Measurements from ENCODE around the gene PRPF19.

DNA sequence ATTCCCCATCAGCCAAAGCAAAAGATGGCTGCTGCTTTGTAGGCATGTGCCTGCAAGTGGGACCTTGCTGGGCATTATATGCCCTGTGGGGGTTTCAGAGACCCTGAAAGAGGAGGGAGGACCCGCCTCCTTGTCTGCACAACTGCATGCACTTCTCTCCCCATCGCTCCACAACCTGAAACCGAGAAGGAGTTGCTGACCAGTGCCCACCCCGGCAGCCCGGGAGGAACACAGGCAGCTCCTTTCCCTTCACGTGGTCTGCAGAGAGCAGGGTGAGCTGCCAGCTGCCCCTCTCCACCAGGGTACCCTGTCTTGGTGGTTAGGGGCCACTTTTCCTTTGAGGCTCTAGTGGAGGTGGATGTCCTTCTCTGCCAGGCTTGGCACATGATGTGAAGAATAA lies 16.5 kb upstream of the PRPF19 start:
- TF ChIP-seq, protein P1, sequence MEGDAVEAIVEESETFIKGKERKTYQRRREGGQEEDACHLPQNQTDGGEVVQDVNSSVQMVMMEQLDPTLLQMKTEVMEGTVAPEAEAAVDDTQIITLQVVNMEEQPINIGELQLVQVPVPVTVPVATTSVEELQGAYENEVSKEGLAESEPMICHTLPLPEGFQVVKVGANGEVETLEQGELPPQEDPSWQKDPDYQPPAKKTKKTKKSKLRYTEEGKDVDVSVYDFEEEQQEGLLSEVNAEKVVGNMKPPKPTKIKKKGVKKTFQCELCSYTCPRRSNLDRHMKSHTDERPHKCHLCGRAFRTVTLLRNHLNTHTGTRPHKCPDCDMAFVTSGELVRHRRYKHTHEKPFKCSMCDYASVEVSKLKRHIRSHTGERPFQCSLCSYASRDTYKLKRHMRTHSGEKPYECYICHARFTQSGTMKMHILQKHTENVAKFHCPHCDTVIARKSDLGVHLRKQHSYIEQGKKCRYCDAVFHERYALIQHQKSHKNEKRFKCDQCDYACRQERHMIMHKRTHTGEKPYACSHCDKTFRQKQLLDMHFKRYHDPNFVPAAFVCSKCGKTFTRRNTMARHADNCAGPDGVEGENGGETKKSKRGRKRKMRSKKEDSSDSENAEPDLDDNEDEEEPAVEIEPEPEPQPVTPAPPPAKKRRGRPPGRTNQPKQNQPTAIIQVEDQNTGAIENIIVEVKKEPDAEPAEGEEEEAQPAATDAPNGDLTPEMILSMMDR (IDR thresholded peaks at IDR 0.05; ENCODE audit: poor library complexity, severe bottlenecking), result no peak
- no peak for TF ChIP-seq POLR2AphosphoS5 (IDR thresholded peaks at IDR 0.05)
- no peak for TF ChIP-seq SMC3 (conservative IDR thresholded peaks at IDR 0.05; ENCODE audit: poor library complexity)
- TF ChIP-seq RAD21 (conservative IDR thresholded peaks at IDR 0.05), result no peak
- TF ChIP-seq, protein P2, sequence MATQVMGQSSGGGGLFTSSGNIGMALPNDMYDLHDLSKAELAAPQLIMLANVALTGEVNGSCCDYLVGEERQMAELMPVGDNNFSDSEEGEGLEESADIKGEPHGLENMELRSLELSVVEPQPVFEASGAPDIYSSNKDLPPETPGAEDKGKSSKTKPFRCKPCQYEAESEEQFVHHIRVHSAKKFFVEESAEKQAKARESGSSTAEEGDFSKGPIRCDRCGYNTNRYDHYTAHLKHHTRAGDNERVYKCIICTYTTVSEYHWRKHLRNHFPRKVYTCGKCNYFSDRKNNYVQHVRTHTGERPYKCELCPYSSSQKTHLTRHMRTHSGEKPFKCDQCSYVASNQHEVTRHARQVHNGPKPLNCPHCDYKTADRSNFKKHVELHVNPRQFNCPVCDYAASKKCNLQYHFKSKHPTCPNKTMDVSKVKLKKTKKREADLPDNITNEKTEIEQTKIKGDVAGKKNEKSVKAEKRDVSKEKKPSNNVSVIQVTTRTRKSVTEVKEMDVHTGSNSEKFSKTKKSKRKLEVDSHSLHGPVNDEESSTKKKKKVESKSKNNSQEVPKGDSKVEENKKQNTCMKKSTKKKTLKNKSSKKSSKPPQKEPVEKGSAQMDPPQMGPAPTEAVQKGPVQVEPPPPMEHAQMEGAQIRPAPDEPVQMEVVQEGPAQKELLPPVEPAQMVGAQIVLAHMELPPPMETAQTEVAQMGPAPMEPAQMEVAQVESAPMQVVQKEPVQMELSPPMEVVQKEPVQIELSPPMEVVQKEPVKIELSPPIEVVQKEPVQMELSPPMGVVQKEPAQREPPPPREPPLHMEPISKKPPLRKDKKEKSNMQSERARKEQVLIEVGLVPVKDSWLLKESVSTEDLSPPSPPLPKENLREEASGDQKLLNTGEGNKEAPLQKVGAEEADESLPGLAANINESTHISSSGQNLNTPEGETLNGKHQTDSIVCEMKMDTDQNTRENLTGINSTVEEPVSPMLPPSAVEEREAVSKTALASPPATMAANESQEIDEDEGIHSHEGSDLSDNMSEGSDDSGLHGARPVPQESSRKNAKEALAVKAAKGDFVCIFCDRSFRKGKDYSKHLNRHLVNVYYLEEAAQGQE (IDR thresholded peaks at IDR 0.05; ENCODE audit: borderline replicate concordance), result no peak
- no peak for TF ChIP-seq MXI1 (conservative IDR thresholded peaks at IDR 0.05; ENCODE audit: poor library complexity, severe bottlenecking)
- TF ChIP-seq EZH2 (IDR thresholded peaks at IDR 0.05; ENCODE audit: borderline replicate concordance, insufficient read depth, low read length, poor library complexity, severe bottlenecking), result no peak

Data from neural cell (in vitro differentiated cells).